ENCODE measurements around the gene ACBD6.

DNA sequence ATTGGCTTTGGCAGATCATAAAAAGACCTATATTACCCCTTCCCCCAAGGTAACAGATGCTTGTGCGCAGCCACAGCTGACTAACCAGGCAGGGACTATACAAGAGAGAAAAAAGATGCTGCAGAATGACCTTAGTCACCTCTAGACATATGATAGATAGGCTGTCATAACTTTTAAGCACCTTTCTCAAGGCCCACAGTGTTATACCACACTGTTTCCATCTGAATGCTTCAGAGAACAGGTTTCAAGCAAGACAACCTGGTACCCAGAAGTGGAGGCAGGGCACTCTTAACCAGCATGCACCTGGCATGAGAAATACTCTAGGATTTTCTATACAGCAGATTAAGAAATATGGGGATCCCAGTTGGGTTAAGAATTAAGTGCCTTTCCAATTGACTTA, 43.6 kb upstream of the ACBD6 start:
- TF ChIP-seq, protein P1, sequence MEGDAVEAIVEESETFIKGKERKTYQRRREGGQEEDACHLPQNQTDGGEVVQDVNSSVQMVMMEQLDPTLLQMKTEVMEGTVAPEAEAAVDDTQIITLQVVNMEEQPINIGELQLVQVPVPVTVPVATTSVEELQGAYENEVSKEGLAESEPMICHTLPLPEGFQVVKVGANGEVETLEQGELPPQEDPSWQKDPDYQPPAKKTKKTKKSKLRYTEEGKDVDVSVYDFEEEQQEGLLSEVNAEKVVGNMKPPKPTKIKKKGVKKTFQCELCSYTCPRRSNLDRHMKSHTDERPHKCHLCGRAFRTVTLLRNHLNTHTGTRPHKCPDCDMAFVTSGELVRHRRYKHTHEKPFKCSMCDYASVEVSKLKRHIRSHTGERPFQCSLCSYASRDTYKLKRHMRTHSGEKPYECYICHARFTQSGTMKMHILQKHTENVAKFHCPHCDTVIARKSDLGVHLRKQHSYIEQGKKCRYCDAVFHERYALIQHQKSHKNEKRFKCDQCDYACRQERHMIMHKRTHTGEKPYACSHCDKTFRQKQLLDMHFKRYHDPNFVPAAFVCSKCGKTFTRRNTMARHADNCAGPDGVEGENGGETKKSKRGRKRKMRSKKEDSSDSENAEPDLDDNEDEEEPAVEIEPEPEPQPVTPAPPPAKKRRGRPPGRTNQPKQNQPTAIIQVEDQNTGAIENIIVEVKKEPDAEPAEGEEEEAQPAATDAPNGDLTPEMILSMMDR (IDR thresholded peaks at IDR 0.05) = no peak
- TF ChIP-seq POLR2A (IDR thresholded peaks at IDR 0.05) = no peak
